Erythroblast (primary cell): ENCODE measurements around the gene S100A16.

Experiments
- GATA1 ChIP-seq: IDR thresholded peaks from 2 replicates; pipeline ENCODE4 v1.6.1; 2011; ENCODE audit warnings: low read depth, mild to moderate bottlenecking, control low read depth, low read length, moderate library complexity
- POLR2A ChIP-seq: IDR thresholded peaks from 2 replicates; pipeline ENCODE4 v1.6.1; 2011; ENCODE audit warnings: mild to moderate bottlenecking, low read length

- TF ChIP-seq POLR2A (no peak), GATA1 (no peak)
Measured at GRCh38 chr1:153659175-153659534, 46.2 kb upstream of the S100A16 start.
